Islet precursor cell (in vitro differentiated cells): ENCODE results near the gene CECR2.
"Not testable (repeated sequence)": the region's sequence is repeated elsewhere in the genome, so short reads cannot be mapped to it uniquely, and the experiment has no call there.

ENCODE experiments used
- DNase-seq: peaks from one replicate; pipeline ENCODE4 v3.0.0-alpha.2; 2018

CECR2 gene

GRCh38 chr22:17521971-17522370 lies 152.7 kb downstream of the CECR2 start:
- DNase-seq, result not testable (repeated sequence)

GRCh38 chr22:17523925-17524324 lies 154.7 kb downstream of the CECR2 start:
- no peak for DNase-seq

GRCh38 chr22:17536269-17536668 lies 167.0 kb downstream of the CECR2 start:
- no peak for DNase-seq

GRCh38 chr22:17537155-17537554 lies 167.9 kb downstream of the CECR2 start:
- DNase-seq, result no peak

- no peak for DNase-seq
Measured at GRCh38 chr22:17540481-17540880, 171.2 kb downstream of the CECR2 start.

GRCh38 chr22:17541476-17541875 lies 172.2 kb downstream of the CECR2 start:
- no peak for DNase-seq

GRCh38 chr22:17542452-17542851 lies 173.2 kb downstream of the CECR2 start:
- DNase-seq, result no peak

- DNase-seq, result no peak
Measured at GRCh38 chr22:17548010-17548755, 178.9 kb downstream of the CECR2 start.

GRCh38 chr22:17548756-17549035 lies 179.4 kb downstream of the CECR2 start:
- DNase-seq, result no peak

GRCh38 chr22:17549183-17549582 lies 179.9 kb downstream of the CECR2 start:
- no peak for DNase-seq

- no peak for DNase-seq
Measured at GRCh38 chr22:17549655-17550054, 180.4 kb downstream of the CECR2 start.

- no peak for DNase-seq
Measured at GRCh38 chr22:17552737-17553136, 183.5 kb downstream of the CECR2 start.

- DNase-seq, result no peak
Measured at GRCh38 chr22:17554814-17555213, 185.6 kb downstream of the CECR2 start.

- DNase-seq, result no peak
Measured at GRCh38 chr22:17559188-17559587, 189.9 kb downstream of the CECR2 start.

GRCh38 chr22:17562906-17563870 lies 193.9 kb downstream of the CECR2 start, which contains the start of gene SLC25A18:
Gene SLC25A18, plus strand, starts transcription at chr22:17563498. Its CDS starts 16,447 bp downstream, at chr22:17579945.
- no peak for DNase-seq

GRCh38 chr22:17563936-17564391 lies 194.7 kb downstream of the CECR2 start:
- DNase-seq, result no peak

- not testable (repeated sequence) for DNase-seq
Measured at GRCh38 chr22:17566016-17566687, 196.9 kb downstream of the CECR2 start.

- no peak for DNase-seq
Measured at GRCh38 chr22:17566776-17567175, 197.5 kb downstream of the CECR2 start.

GRCh38 chr22:17569971-17570511 lies 200.8 kb downstream of the CECR2 start:
- DNase-seq, result peak; percentile 76

- DNase-seq, result peak; percentile 80
Measured at GRCh38 chr22:17570851-17571631, 201.8 kb downstream of the CECR2 start.

GRCh38 chr22:17575151-17575550 lies 205.9 kb downstream of the CECR2 start:
- no peak for DNase-seq

GRCh38 chr22:17575681-17576080 lies 206.4 kb downstream of the CECR2 start:
- DNase-seq, result no peak
